OCI-LY3 (cell line): ENCODE results near the gene CHD3.

Source experiments
- EZH2phosphoT487 ChIP-seq: fragments of 200-600 bp; shearing (Covaris generic); IDR thresholded peaks from 2 replicates; pipeline ENCODE4 v1.6.1; 2018; ENCODE audit warnings: antibody characterized with exemption, mixed run types, low read depth
- TF ChIP-seq, protein P1 (sequence below): fragments of 200-600, 300-600 bp; sonication (generic); IDR thresholded peaks from 2 replicates; pipeline ENCODE4 v1.5.1; 2014; ENCODE audit warnings: antibody characterized with exemption, low read length, low read depth

DNA sequence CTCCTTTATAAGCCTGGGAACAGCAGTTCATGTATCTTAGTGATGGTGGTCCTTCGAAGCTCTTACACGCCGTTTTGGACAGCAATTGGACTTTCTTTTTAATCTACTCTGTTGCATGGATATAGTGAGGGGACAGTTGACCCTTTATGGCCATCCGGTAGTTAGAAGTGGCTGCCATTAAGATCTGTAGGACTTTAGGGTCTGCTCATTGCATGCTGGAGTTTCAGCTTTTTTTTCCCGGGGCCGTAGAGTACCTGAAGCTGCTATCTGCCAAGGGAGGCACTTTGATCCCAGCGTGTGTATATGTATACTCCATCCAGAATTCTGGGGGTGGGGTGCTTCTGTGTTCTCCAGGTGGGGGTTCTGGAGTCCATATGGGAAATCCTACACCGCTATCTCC, 29.6 kb upstream of the CHD3 start:
- TF ChIP-seq, protein P1, sequence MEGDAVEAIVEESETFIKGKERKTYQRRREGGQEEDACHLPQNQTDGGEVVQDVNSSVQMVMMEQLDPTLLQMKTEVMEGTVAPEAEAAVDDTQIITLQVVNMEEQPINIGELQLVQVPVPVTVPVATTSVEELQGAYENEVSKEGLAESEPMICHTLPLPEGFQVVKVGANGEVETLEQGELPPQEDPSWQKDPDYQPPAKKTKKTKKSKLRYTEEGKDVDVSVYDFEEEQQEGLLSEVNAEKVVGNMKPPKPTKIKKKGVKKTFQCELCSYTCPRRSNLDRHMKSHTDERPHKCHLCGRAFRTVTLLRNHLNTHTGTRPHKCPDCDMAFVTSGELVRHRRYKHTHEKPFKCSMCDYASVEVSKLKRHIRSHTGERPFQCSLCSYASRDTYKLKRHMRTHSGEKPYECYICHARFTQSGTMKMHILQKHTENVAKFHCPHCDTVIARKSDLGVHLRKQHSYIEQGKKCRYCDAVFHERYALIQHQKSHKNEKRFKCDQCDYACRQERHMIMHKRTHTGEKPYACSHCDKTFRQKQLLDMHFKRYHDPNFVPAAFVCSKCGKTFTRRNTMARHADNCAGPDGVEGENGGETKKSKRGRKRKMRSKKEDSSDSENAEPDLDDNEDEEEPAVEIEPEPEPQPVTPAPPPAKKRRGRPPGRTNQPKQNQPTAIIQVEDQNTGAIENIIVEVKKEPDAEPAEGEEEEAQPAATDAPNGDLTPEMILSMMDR: no peak
- TF ChIP-seq EZH2phosphoT487: no peak
